Suppressor macrophage treated with lipopolysaccharide for 4 hours (primary cell): ENCODE data around the gene ADORA3.

ENCODE experiments used
- DNase-seq: peaks from one replicate; pipeline ENCODE4 v3.0.0-alpha.2; 2020

Gene ADORA3

DNA sequence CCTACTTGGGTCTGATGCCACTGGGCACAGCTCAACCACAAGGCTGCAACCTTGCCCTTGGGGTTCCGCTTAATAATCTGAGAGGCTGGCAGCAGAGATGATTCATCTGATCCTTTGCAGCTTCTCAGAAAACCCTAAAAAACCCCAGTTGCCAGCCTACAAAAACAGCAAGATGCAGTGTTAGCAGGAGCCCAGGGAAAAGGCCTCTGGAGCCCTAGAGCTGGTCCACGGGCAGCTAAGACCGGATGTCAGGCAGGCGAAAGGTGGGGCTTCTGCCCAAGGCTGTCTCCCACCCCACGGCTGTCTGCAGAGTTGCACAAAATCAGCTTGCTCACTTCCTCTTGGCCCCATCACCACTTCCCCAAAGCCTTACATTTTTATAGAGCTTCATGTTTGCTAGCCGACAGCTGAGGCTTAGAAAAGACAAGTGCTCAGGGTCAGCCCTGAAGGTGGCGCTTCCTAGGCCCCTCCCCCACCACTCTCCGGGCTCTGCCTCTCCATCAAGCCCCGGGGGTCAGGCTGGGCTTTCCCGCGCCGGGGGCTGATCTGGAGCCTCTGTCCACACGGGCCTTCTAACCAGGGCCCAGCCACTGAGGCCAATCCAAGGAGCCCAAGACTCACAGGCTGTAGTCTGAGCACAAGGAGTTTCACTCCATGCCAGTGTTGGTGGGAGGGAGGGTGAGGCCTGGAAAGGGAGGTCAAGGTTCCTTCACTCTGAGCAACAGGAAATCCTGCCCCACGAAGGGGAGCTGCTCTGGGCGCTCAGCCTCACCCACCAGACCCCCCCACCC is 4.2 kb upstream of the ADORA3 start:
- peak; percentile 92 for DNase-seq

- DNase-seq: no peak
Measured at GRCh38 chr1:111506561-111506960, 3.1 kb upstream of the ADORA3 start.

DNA sequence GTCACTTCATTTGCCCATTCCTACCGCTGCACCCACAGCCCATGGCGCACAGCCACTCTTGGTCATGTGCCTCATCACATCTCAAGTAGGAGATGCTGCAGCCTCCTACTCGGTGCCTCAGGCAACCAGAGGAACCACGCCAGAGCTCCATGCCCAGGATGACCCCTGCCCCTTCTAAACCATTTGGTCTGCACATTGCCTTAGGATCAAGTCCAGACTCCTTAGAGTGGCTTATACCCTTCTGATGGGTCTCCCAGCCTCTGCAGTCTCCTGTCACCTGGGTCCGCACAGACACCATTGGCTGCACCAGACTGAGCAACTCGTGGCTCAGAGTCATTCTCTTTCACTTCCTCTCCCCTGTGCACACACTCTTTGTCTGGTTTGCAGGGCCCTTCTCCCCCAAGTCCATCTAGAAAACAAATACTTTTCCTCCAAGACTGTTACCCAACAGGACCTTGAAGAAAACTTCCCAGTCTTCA is 2.2 kb upstream of the ADORA3 start:
- DNase-seq: peak; percentile 76

- no peak for DNase-seq
Measured at GRCh38 chr1:111504097-111504496, 664 bp upstream of the ADORA3 start.

- DNase-seq: no peak
Measured at GRCh38 chr1:111501645-111502044, 1.8 kb downstream of the ADORA3 start.

- DNase-seq: no peak
Measured at GRCh38 chr1:111499026-111499785, 4.2 kb downstream of the ADORA3 start.

- peak; percentile 63 for DNase-seq
Measured at GRCh38 chr1:111497592-111497991, 5.8 kb downstream of the ADORA3 start.

GRCh38 chr1:111496398-111496797 is 7.0 kb downstream of the ADORA3 start:
- DNase-seq: peak; percentile 58

DNA sequence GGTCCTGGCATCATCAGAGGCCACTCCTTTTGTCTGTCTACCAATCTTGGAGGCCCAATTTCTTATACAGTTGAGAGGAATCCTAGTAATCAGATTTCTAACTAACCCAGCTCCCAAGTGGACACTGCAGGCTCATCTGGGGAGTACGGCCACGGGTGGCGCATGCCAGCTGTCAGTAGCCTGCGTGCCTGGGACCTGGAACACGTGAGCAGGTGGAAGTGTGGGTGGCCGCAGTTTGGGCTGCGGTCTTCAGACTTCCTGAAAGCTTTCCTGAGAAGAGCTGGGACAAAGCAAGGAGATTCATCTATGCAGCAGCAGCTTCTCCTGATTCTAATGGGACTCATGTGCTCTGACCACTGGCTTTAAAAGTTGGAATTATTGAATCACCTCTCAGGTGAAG is 12.4 kb downstream of the ADORA3 start:
- no peak for DNase-seq

GRCh38 chr1:111490220-111490619 is 13.2 kb downstream of the ADORA3 start:
- DNase-seq: no peak

DNA sequence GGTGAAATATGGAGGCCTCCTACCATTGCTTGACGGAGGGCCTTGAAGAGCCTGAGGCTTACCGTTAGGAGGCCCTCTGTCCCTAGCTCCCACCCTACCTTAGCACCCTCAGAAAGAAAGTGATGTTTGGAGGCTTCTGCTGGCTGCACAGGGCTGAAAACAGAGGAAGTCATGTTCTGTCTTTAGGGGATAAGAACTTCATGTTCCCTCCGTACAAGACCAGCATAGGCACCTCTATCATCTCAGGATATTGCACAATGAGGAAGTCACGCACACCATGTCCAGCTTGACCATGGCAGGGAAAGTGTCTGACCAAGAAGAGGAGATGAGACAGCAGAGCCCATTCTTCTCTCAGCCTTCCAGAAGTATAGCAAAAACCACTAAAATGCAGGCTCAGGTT is 13.8 kb downstream of the ADORA3 start:
- peak; percentile 77 for DNase-seq

GRCh38 chr1:111488669-111489068 is 14.8 kb downstream of the ADORA3 start:
- DNase-seq: no peak

- no peak for DNase-seq
Measured at GRCh38 chr1:111487133-111487532, 16.3 kb downstream of the ADORA3 start.

GRCh38 chr1:111486431-111486830 is 17.0 kb downstream of the ADORA3 start:
- DNase-seq: no peak

DNA sequence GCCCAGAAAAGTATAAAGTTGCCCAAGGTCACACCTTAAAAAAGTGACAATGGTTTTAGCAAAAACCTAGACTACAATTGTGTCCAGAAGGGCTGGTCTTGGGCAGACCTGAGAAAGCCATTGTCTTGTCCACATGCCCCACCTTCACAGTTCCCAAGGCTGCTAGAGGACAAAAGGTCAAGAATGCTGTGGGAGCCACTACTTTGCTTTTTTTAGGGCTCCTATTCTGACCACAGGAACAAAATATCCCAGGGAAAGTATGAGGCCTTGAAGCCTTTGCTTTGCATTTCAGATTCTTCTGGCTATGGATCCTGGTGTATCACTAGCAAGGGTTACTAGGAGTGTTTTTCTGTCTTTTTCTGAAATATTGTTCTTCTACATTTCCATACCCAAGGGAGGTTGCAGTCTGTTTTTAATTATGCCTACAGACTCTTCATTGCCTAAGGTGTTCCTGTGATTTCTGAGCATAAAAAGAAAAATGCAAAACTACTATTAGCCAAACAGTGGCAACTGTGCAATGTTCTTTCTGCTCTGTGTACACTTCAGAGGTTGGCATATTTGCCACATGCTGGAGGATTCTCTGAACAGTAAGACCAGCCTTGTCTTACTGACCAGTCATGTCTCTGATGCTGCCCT is 18.9 kb downstream of the ADORA3 start:
- DNase-seq: no peak

DNA sequence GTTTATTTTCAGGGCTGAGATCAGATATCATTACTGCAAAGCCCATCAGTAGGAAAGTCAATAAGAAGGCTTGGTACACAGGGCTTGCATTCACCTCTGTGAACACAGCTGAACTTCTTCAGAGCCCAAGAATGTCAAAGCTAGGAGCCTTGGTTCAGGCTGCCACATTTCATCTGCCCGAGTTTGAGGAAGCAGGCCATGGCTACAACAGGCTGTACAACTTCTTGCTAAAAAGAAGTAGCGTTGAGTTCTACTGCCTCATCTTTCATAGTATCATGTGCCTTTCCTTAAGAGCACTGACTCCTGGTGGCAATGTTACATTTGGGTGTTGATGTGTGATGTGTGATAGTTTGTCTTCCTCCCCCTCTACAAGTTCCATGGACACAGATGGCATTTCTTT is 19.6 kb downstream of the ADORA3 start:
- DNase-seq: peak; percentile 37

- no peak for DNase-seq
Measured at GRCh38 chr1:111483166-111483565, 20.3 kb downstream of the ADORA3 start.

DNA sequence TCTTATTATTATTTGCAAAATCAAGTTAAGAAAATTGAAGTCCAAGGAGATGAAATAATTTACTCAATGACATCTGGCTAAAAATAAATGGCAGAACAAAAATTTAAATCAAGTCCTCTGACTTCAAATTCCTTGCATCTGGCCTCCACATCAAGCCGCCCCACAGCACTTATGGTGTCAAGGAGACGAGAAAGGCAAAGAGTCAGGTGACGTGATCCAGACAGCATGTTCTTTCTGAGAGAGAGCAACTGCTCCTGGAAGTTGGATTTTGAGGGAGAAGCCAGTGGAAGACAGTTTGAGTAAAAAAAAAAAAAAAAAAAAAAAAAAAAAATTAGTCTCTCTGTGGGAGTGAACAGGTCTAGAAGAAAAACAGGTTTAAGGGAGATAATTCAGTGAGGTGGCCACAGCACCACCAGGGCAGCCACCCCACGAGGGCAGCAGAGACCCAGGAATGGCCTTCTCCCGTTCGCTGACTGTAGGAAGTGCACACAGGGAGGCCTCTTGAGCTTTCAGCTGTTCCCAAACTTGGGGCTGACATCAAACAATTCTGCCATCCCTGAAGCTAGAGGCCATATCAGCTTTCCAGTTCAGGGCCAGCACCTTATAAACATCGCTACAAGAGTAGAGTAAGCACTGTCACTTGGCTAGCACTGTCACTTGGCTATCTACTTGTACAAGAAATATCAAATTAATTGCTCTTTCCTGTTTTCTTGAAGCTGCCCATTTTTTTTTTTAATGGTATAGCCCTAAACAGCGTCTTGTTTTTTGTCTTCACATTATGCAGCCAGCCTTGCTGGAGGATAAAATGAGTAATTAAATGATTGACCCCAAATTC is 21.8 kb downstream of the ADORA3 start:
- DNase-seq: peak; percentile 82

DNA sequence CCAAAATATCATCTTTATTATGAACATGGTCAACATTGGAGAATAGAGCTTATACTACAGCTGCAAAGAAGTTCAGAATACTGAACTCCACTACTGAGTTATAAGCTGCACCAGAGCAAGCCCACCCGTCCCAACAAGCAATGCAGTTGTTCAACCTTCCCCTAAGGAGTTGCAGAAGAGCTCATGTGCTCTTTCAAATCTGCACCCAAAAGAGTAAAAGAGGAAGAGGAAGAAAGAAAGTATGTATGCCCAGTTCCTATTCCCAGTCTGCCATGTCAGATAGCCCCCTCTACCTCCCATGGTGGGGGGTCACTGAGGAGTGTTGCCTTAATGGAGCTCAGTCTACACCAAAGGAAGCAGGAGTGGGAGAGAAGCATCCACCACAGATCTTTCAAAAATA is 22.8 kb downstream of the ADORA3 start:
- DNase-seq: peak; percentile 40

DNA sequence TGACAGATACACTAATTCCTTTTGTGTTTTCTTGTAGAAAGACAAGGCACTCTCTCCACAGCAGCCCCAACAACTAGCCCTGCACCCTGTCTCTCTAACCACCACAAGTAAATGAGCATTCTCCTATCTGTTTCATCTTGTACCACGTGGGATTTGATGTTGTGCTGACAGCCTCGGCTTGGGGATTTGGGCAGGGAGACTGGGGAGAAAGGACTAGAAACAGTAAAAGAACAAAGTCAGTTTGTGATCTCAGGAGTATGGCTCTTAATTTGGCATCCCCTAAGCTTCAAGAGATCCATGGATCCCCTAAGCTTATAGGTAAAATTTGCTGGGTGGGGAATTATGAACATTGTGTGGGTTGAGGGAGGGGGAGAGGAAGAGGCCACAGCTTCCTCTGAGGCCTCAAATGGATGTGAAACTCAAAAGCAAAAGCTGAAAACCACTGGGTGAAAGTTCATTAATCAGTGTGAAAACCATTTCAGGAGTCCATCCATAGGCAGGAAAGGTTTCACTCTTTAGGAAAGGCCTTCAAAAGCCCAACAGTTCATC is 26.6 kb downstream of the ADORA3 start:
- DNase-seq: peak; percentile 65

DNA sequence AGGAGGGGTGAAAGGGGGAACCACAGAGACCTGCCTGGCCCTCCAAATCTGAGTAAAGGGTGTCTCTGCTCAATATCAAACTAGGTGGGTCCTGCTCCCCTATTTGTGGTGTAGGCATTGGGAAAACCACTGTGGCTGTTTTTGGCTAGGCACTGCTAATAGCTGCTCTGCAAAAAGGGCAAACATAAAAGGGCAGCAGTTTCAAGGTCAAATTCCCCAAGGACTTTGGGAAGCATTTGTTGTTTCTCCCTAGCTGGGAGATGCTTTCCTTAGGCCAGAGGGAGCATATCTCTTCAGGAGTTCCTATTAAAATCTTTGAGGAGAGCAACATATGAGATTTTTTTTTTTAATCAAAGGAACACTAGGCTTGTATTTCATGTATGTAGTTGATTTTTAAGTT is 27.2 kb downstream of the ADORA3 start:
- DNase-seq: no peak

GRCh38 chr1:111475701-111476100 is 27.7 kb downstream of the ADORA3 start:
- DNase-seq: no peak
